ENCODE data around the gene RNF17.

Gene RNF17

DNA sequence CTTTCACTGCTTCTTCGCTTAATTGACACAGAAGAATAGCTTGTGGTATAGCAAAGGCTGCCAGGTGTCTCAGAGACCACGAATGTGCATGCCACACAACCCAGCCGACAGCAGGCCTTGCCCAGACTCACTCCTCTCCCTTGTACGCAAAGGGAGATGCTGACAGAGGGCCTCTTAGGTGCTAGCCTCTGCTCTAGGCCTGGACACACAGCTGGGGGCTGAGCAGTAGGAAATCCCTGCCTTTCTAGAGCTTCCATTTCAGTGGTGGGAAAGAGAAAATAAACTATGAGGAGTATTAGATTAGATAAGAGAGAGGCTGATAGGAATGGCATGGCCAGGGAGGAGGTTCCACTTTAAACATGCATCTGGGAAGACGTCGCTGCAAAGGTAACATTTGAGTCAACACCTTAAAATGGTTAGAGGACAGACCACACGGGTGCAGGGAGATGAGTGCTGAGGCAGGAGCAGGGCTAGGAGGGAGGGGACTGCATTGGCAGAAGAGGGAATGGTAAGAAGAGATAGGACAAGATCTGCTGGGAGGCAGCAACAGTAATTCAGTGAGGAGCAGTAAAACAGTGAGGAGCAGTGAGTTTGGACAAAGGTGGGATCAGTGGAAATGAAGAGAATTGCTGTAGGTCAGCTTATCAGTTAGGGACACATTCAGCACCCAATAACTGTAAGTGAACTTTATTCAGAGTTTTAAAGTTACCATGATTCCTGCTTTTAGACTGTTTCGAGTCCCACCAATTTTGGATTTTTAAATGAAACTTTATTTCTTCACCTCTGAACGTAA lies 100.0 kb downstream of the RNF17 start:
- DNase-seq = no peak

DNA sequence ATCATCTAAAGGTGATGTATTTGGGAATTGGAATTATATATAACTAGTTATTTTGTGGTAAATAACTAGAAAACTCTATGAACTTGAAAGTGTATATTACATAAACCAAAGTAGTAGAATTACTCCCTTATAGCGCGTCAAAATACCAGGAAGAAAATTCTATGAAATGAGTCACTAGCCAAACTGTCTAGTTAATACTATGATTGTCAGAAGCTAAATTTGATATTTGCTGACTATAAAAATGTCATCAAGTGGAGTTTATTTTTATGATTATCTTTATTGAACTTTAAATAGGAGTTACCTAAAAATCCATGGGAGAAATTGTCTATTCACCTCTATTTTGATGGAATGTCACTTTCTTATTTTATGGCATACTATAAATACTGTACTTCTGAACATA lies 100.6 kb downstream of the RNF17 start:
- no peak for DNase-seq

DNA sequence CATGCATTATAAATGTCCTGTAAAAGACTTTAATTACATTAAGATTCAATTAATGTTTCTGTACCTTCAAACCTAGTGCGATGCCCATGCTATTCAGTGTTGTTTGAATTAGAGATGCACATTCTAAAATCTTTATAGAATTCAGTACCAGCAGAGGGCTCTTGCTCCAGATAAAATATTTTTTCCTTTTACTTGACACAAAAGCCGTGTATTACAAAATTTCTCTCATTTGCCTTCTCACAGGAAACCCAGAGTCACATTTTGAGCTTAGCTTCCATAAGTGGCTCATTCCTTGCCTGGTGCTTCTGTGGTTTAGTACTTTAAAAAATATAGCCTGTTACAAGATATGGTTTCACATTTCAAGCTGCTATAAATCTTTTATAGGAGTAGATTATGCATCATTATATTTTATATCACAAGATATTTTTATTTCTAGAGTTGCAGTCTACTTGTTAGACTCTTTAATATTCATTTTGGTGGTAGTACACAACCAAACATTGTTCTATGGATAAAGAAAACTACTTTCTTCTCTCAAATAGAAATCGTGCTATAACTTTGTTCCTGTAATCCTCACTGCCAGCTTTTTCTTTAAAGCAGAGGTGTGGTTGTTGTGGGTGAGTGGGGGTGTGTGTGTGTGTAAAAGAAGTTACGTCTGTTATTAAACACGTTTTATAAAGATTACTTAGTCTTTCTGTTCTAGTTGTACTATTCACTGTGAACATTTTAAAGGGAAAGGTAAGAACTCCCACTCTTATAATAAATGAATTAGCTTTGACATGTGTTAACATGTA lies 101.4 kb downstream of the RNF17 start:
- peak; percentile 8 to 21 for DNase-seq

DNA sequence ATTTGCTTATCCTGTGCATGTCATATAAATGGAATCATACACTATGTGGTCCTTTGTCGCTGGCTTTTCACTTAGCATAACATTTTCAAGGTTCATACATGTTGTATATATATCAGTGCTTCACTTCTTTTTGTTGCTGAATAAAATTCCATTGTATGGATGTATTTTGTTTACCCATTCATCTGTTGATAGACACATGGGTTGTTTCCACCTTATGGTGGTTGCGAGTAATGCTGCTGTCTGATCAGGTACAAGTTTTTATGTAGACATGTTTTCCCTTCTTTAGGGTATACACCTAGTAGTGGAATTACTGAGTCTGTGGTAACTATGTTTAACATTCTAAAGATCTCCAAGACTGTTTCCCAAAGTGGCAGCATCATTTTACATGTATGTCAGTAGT lies 102.5 kb downstream of the RNF17 start:
- DNase-seq = no peak

DNA sequence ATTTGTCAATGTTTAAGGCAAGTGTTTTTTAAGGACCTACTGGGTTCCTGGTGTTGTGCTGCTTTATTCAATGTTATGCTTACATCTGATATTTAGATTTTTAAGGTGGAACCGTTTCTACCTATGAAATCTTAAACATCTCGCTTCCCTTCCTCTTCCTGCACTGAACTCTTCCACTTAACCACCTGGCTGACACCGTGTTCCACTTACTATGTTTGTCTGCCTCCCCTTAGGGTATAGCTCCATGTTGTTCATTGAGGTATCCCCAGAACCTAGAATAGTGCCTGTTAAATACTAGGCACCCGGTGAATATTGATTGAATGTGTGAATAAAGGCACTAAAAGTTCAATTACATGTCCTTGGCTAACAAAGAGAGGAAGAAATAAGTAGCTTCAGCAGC lies 104.9 kb downstream of the RNF17 start:
- no peak for DNase-seq

DNA sequence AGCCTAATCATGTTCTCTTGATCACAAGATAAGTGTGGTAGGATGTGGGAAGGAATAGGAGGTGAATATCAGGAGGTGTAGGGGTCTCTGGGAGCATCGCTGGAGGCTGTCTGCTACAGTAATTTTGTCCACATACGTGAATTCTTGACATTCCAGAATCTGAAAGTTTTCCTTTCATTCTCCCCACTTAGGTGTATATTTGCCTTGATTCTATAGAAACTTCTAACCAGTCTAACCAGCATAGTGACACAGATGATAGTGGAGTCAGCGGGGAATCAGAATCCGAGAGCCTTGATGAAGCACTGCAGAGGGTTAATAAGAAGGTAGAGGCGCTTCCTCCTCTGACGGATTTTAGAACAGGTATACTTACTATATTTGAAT lies 106.4 kb downstream of the RNF17 start:
- DNase-seq = no peak

DNA sequence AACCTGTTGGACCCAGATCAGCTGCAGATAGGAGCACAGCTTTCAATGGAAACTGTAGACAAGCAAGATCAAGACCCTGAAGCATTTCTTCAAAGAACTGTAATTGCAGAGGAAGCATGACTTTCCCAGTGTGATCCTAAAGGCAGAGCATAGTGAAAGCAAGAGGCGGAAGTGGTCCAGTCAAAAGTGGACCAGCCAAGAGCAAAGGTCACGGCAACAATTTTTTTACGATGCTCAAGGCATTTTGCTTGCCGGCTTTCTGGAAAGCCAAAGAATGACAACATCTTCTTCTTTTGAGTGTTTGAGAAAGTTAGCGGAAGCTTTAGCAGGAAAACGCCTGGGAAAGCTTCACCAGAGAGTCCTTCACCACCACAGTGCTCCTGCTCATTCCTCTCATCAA lies 111.6 kb downstream of the RNF17 start:
- DNase-seq = no peak

DNA sequence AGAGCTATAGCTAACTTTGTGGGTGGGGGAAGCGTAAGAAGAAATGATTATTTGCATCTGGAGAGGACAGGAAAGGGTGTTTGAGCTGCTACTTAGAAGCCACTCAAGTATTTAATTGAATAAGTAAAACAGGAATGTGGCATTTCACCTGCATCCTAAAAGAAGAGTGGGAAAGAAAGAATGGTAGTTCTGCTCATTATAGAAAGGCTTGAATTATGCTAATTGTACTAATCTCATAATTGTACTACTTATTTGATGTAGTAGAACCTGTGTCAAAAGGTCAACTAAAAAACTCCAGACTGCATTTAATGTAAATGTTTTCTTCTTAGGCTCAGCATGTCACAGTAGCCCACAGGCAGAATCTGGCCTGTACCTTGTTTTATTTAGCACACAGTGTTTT lies 113.6 kb downstream of the RNF17 start:
- DNase-seq = no peak

DNA sequence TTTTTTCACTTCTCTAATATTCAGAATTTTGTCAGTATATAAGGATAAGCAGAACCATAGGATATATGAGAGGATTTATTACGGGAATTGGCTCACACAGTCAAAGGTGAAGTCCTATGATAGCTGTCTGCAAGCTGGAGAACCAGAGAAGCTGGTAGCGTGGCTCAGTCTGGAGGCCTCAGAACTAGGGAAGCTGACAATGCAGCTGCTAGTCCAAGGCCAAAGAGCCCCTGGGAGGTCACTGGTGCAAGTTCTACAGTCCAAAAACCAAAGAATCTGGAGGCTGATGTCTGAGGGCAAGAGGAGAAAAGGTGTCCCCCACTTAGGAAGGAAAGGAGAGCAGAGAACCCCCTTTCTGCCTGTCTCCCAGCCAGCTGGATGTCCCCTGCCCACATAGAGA lies 114.4 kb downstream of the RNF17 start:
- no peak for DNase-seq

DNA sequence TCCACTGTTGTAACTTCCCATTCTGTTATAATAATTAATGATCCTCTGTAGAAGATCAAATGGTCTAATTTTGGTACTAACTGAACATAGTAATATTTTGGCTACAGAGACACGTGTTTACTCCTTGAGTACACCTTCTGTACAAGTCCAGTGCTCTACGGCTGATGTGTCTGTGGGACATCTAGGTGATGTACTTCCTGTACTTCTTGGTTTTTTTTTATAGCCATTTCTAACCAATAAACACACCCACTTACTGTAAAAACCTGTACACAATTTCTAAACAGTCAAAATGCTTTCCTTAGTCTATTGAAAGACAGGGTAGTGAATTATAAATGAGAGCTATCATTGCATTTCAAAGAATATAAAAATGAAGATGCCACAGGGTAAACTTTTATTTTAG lies 118.7 kb downstream of the RNF17 start:
- DNase-seq = no peak

DNA sequence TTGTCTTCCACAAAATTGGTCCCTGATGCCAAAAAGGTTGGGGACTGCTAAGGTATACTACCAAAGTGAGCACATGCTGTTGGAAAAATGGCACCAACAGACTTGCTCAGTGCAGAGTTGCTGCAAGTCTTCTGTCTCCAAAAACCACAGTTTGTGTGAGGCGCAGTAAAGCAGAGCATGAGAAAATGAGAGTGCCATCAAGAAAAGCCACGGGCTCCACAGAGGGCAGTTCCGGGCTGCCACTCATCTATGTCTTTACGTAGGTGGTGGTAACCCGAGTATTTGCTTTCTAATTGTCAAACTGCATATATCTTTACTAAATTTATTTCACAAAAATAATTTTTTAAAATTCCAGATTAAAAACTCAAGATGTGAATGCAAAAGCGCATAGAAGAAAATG lies 123.8 kb downstream of the RNF17 start:
- no peak for DNase-seq

DNA sequence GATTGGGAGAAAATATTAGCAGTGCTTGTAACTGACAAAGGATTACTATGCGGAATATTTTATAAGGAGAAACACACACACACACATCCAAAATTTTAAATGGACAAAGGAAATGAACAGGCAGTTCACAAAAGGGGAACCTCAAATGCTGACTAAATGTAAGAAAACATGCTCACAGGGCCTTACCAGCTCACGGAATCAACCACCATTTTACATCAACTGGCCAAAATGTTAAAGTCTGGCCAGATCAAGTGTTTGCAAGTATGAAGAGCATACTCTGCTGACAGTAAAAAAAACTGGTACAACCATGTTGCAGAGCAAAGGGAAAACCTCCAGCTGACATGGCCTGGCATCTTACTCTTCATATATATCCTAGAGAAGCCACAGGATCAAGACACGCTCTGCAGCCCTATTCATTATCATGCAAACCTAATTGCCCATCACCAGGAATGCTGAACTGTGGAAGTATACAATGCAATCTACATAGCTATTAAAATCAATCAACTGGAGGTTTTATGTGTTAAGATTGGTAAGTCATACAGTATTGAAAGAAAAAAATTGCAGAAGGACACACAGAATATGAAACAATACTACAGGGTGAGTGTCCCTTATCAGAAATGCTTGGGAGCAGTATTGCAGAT lies 124.4 kb downstream of the RNF17 start:
- peak in 1 of 2 donors; percentile 15 for DNase-seq

DNA sequence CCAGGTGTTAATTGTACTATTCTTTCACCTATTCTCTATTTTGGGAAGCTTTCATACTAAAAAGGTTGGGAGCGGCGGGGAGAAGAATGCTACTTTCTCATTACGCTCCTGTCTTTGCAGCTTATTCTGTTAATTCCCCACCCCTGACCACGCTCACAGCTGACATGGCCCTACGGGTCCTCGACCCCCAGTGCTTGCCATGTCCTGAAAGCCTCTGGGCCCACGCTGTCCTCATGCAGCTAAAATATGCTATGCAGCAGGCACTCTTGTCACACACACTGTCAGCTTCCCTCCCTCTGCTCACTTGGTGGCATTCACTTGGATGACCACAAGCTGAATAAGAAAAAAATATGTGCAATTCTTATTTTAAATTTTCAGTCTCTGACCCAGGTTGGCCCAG lies 126.3 kb downstream of the RNF17 start:
- DNase-seq = no peak

DNA sequence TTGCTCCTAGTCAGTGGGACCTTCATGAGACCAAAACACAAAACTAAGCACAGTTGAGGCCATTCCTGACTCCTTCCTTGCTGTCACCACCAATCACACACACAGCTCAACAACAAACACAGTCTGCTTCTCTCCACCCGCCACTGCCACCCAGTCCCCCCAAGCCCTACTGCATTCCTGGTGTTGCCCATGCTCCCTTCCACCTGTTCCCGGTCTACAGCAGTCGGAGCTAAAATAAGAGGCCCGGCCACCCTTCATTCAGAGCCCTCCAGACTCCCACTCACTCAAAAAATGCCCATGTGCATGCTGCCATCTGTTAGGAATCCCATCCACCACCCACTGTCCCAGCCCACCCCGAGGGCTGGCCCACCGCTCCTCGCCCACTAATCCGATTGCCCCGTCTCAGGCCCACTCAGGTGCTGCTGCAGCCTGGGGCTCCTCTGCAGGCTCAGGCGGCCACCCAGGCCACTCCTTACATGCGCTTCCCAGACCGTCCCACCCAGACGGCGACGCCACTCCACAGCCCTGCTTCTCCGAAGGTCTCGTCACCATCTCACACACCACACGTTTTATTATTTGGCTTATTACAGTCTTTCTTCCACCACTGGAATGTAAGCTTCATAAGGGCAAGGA lies 127.6 kb downstream of the RNF17 start:
- DNase-seq = no peak

DNA sequence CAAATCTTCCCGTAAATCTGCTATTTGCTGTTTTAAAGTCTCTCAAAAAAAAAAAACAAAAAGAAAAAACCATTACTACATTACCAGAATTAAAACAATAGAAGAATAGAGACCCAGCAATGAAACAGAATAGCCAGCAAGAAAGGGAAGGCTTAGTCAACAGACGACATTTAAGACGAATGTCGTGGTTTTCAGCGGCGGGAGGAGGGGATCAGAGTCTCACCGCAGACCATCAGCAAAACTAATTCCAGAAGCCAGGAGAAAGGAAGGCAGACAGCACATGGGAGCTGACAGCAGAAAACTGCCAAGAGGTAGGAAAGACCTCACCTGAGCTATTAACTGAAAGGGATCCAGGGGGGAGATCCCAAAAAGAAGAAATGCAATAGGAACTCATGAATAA lies 128.9 kb downstream of the RNF17 start:
- DNase-seq = no peak

DNA sequence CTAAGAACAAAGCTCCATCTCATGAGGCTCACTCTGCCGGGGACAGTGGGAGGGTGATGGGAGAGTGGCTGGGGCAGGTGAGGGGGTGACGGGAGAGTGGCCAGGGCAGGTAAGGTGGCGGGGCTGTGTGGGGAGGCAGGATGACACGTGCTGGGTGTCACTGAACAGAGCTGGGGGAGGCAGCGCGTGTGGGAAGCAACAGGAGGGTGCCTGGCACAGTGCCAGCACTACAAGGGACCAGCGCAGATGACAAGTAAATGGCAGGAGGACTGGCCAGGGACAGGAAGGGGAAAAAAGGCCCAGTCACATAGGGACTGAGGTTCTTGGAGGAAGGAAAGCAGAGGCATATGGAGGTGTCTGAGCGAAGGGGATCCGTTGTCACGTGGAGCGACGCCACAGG lies 129.9 kb downstream of the RNF17 start:
- DNase-seq = no peak

DNA sequence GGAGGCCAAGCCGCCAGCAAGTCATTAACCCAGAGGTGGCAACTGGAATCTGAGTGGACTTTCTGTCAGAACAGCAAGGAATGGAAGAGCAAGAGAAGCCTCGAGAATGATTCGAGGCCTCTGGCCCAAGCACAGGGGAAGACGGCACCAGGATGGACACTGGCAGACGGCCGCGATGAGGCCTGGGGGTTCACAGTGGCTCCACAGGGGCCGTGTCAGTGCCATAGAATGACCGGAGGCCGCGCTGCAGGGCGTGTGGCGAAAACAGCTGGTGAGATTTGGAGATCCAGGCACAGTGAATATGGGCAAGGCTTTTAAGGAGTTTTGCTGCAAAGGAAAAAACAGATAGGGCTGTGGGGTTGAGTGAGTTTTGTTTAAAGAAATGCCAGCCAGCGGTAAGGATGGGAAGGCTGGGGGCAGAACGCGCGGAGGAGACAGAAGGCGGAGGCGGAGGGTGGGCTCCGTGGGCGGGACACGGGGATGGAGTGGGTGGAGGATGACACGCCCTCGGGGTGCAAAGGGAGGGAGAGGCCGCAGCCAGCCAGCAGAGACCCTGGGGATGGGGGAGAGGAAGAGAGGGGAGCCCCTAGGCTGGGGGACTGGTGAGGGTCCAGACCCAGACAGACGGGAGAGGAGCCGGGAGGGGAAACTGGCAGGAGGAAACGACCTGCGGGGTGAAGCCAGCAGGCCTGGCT lies 130.5 kb downstream of the RNF17 start:
- DNase-seq = no peak

DNA sequence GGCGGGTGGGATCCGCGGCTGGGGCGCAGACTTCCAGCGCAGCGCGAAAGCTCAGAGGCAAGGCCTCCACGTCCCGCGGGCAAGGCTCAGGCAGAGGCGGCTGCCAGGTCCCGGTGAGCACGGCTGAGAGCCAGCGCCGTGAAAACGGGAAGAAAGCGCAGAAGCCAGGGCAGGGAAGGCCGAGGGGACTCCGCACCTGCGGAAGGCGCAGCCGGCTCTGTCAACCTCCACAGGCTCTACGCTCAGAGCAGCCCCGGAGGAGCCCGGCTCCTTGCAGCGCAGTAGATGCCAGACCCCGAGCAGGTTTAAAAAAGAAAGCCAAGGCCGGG lies 131.0 kb downstream of the RNF17 start:
- no peak for DNase-seq

DNA sequence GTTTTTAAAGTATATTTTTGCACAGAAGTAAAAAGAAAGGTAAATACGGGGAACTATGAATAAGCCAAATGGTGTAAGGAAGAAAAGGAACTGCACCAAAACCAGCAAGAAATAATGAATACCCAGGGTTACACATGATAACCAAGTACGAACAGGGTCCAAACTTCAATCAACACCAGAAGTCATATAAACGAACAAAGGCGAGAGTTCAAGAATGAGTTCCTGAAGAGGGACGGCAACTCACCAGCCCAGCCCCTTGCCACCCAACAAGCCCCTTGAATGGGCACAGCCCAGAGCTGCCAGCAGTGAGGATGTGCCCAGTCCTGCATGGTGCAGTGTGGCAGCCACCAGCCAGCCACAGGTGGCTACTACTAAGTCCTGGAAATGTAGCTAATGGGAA lies 132.1 kb downstream of the RNF17 start:
- no peak for DNase-seq

DNA sequence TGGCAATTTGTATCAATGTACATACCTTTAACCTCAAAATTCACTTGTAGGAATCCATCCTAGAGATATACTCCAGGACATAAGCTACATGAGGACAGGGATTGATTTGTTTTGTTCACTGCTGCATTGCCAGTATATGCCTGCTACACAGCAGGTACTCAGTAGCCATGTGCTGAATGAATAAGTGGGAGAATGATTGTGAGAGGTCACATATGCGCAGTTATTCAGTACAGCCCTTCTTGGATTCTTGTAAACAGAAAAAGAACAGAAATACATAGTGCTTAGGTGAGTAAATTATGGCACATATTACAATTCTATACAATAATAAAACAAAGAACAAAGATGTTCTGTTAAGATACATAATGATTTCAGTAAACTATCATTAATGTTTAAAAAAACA lies 133.3 kb downstream of the RNF17 start:
- DNase-seq = no peak

DNA sequence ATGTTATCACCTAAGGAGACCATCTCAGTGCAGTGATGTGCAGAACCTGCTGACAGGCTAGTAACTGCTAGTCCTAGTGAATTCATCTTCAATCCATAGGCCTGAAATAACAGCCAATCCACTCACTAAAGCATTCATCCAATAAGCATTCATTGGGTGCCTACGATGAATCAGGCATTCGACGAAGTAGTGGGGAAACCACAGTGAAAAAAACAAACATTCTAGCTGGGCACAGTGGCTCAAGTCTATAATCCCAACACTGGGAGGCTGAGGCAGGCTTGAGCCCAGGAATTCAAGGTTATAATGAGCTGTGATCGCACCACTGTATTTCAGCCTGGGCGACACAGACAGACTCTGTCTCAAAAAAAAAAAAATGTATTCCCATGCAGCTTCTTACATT lies 135.6 kb downstream of the RNF17 start:
- DNase-seq = no peak

DNA sequence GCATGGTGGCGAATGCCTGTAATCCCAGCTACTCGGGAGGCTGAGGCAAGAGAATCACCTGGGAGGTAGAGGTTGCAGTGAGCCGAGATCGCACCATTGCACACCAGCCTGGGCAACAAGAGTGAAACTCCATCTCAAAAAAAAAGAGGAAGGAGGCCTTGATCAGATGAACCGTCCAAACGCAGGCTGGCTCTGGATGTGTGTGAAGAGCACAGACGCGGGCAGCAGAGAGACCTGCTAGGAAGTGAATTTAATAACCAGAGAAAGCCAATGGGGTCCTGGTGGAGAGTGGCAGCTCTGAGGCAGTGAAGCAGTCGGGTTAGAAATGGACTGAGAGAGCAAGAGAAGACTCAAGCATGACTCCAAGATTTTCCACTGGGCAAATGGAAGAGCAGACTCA lies 136.5 kb downstream of the RNF17 start:
- DNase-seq = no peak

DNA sequence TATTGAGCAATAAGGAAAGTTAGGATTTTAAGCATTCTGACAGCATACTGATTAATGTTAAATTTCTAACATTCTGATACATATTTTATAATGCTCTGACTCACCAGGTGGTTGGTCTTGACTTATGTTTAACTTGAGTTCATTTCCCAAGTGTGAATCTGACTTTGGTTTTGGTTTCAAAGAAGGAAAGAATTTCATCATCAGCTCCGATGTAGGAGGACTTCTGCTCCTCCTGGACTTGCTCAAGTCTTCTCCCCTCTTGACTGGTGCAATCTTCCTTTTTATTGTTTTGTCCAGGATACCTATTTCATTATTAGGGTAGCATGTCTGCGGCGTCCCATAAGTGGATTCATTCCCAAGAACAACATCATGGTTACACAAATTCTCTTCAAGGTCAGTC lies 141.3 kb downstream of the RNF17 start:
- DNase-seq = peak; percentile 64 to 69
